ENCODE measurements around the gene DPP6.
"Not testable (repeated sequence)": the region's sequence is repeated elsewhere in the genome, so short reads cannot be mapped to it uniquely, and the experiment has no call there.

DNA sequence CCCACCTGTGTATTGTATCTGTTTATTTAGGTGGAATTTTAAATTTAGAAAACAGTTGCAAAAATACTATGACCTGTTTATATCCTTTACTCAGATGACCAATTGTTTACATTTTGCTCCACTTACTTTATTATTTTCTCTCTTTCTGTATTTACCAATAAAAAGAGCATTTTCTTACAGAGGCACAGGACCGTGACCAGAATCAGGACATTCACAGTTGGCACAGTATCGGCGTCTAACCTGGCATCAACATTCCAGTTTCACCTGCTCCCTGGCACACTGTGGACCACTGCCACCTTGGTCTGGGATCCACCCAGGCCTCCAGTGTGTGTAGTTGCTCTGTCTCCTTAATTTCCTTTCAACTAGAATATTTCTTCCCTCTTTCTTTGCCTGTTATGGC, 39.9 kb downstream of the DPP6 start:
- TF ChIP-seq CTCF, EZH2 (IDR thresholded peaks at IDR 0.05): not testable (repeated sequence)

Data from neural progenitor cell (in vitro differentiated cells).